ENCODE data around the gene MAP6D1.

DNA sequence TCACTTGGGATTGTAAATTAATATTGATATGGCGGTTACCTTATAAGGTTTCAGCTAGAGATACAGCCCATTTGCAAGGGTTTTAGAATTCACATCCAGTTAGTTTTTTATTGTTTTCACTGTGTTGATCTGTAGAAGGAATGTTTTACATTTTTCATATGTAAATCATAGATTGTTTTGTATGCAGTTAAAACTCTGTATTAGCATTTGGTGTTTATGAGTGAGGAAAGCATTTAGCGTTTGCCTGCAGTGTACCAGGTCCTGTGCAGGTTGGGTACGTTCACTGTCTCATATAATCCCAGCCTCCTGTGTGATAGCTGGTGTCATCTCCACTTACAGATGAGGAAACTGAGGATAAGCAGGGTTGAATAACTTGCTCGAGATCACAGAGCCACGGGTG is 23.8 kb downstream of the MAP6D1 start:
- TF ChIP-seq POLR2A (IDR thresholded peaks at IDR 0.05; ENCODE audit: low read length) (no peak), GATA1 (IDR thresholded peaks at IDR 0.05; ENCODE audit: low read depth, low read length) (no peak)

Data from erythroblast (primary cell).